HuH-7 (cell line): ENCODE results near the gene IFI35.
"Not testable (repeated sequence)": the region's sequence is repeated elsewhere in the genome, so short reads cannot be mapped to it uniquely, and the experiment has no call there.

Experiments used
- DNase-seq: peaks from one replicate; pipeline ENCODE4 v3.0.0; 2011; ENCODE audit warnings: low spot score

IFI35 gene

GRCh38 chr17:42997984-42998938, 8.3 kb upstream of the IFI35 start, which contains the start of gene RPL27:
TSS of gene RPL27 (plus strand) at chr17:42998419. CDS start at chr17:42998751, 332 bp downstream.
- DNase-seq, result peak; percentile 83

DNA sequence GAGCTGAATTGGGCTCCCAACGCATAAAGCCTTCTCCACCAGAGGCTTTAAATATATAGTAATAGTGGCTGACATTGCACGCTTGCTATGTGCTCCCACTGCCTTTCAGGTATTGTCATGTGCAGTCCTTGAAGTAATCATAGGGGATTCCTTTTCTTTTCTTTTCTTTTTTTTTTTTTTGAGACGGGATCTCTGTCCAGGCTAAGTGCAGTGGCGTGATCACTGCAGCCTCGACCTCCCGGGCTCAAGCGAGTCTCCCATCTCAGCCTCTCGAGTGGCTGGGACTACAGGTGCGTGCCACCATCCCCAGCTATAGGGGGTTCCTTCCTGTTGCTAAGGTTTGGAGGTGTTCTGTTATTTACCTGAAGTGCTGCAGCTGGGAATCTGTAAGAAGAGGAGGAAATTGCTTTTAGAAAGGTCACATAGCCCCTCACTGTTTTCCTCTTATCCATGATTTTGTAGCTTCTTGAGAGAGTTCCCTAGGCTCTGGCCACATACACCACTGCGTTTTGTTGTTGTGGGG, 7.5 kb upstream of the IFI35 start:
- no peak for DNase-seq

GRCh38 chr17:43000894-43001293, 5.7 kb upstream of the IFI35 start:
- DNase-seq, result not testable (repeated sequence)

- no peak for DNase-seq
Measured at GRCh38 chr17:43003542-43004172, 2.9 kb upstream of the IFI35 start.

- DNase-seq, result peak; percentile 79
Measured at GRCh38 chr17:43010667-43011308, 4.2 kb downstream of the IFI35 start.

GRCh38 chr17:43011728-43012472, 5.3 kb downstream of the IFI35 start:
- DNase-seq, result no peak

DNA sequence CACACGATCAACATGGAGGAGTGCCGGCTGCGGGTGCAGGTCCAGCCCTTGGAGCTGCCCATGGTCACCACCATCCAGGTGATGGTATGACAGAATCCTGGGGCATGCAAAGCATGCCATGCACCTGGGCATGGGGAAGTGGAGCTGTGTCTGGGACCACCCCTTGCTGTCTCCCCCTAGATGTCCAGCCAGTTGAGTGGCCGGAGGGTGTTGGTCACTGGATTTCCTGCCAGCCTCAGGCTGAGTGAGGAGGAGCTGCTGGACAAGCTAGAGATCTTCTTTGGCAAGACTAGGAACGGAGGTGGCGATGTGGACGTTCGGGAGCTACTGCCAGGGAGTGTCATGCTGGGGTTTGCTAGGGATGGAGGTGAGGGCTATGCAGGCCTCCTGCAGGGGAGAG, 6.7 kb downstream of the IFI35 start:
- DNase-seq, result no peak

DNA sequence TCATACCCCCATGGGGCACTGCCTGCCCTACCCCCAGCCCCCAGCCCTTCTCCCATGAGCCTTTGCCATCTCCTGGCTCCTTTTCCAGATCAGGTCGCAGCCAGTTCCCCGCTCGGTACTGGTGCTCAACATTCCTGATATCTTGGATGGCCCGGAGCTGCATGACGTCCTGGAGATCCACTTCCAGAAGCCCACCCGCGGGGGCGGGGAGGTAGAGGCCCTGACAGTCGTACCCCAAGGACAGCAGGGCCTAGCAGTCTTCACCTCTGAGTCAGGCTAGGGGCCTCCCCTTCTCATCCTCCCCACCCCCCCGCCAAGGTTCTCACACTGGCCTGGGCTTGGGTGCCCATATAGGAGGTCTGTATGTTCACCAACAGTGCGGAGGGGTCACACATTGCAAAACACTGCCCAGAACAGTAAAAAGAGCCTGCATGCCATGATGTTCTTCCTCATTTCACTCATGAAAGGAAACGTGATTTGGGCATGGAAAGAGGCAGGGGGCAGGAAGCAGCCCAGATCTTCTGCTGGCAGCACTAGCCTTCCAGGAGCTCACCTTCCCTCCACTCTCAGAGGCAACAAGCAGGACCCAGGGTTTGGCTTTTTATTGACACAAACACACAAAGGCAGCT, 7.5 kb downstream of the IFI35 start:
- DNase-seq, result no peak

DNA sequence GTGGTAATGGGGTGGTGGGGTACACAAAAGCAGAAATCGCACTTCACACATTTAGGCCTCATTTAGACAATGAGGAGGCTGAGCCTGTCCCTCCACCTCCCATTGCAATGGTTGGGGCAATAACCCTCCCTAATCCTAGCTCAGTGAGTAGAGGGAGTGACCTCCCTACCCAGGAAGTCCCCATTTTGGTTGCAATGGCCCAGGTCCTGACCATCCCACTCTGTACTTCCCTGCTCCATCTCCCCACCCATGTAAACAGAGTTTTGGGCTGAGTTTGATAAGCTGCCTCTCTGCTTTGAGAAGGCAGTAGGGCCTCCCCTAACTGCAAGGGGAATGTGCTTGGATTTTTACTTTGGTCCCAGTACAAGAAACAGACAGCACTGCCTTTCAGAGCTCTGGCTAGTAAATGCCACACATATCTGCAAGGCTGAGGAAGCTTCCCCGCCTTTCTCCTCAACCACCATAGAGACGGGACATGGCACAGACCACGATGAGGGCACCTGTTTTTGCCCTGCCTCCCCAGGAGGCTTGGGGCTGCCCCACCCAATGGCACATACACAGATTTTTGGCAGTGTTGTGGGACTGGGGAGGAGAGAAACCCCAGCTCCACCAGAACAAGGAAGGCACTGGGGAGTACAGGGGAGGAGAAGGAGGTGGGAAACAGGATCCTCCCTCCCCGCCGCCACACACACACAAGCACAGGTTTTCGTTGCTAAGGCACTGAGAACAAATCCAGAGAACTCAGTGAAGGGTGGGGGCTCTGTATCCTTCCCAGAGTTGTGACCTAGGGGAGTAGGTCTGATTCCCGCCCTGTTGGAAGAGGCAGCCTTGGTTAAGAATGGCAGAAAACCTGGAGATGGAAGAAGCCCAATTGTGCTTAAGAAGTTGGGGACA, 8.3 kb downstream of the IFI35 start:
- no peak for DNase-seq

DNA sequence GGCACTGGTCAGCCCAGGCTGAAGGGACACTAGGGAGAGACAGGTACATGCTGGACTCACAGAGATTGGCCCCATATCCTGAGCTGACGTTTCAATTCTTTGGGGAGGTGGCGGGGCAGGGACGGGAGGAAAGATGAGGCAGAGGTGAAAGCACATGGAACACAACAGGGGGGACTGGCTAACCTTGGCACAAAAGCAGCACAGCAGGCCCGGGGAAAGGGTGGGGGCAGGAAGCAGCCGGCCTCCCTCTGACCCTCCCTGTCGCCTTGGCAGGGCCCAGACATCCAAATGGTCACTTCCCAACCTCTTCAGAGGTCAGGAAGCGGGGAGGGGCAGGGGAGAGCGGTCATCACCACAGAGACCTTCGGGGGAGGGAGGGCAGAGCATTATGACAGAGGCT, 9.0 kb downstream of the IFI35 start:
- DNase-seq, result no peak

- DNase-seq, result no peak
Measured at GRCh38 chr17:43016216-43016615, 9.6 kb downstream of the IFI35 start.

DNA sequence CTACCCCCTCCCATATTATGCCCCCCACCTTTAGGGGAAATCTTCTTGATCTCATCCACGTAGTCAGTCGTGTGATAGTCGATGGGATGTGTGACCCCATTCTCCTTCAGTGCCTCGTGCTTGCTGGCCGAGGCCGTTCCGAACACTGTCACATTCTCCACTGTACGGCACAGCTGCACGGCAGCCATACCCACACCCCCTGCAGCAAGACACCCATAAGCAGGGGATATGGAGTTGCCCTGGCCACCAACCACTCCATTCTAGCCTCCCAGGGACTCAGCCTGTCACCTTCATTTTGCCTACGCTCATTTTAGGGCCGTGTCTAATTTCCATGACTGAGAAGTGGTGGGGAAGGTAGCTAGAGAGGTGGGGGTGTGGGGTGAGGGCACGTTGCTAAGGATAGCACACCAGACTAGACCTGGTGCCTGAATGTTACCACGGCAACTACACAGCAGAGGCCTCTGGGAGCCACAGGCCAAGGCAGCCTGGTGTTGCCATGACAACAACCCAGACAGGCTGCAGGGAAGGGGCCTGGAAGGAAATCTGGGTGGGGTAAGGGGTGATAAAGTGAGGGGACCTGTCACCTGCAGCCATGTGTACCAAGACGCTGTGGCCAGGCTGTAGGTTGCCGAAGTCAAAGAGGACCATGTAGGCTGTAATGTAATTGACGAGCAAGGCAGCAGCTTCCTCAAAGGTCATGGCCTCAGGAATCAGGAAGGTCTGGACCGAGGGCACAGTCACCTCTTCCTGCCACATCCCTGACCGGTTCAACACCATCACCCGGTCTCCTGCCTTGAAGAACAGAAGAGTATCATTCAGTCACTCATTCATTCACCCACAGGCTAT, 11.6 kb downstream of the IFI35 start:
- no peak for DNase-seq

- DNase-seq, result no peak
Measured at GRCh38 chr17:43018932-43019331, 12.3 kb downstream of the IFI35 start.

DNA sequence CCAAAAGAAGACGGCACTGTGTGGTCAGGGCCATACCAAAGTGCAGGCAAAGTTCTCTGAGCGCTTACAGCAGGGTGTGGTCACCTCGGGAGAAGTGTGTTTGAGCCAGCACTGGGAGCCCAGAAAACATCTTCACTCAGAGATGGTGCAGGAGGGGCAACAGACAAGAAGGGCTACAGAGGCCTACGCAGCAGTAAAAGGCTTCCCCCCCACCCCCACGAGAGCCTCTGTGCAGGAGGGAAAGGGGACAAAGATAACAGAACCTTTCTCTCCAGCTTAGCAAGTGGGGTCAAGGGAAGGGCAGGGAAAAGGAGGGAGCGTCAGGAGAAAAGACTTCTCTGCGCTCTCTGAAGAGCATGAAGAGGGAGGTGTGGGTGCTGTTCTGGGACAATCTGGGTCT, 12.8 kb downstream of the IFI35 start:
- DNase-seq, result no peak

- no peak for DNase-seq
Measured at GRCh38 chr17:43020030-43020621, 13.5 kb downstream of the IFI35 start.

DNA sequence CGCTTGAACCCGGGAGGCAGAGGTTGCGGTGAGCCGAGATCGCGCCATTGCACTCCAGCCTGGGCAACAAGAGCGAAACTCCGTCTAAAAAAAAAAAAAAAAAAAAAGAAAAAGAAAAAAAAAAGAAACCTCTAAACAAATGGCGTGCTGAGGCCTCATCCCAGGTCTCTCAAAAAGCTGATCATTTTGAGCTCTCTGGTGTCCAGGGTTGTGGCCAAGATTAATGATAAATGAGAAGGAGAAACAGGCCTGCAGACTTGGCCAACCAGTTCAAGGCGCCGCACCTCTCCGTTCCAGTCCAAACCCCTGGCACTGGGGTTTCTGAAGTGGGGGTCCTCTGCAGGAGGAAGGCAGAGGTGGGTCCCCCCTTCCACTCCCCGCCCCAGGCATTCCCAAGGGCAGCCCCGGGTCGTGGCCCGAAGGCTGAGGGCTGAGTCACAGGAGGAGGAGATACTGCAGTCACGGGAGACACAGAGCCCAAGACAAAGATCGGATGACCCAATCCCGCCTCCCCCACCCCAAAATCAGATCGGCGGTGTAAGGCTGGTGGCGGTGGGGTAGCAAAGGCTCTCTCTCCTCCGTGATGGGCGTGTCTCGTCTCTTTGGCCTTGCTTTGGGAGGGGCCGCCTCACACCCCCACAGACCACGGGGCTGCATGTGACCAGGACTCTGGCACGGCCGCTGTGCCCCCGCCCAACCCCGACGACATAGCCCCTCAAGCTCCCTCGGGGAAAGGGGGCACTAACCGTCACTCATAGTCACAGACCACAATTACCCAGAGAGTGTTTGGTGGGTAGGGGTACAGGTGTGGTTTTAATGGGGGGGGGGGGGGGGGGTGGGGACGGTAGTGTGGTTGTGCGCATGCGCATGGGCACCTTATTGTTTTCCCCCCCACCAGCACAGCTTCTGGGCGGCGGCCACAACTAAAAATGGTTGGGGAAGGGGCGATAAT, 14.5 kb downstream of the IFI35 start:
- DNase-seq, result peak; percentile 85

DNA sequence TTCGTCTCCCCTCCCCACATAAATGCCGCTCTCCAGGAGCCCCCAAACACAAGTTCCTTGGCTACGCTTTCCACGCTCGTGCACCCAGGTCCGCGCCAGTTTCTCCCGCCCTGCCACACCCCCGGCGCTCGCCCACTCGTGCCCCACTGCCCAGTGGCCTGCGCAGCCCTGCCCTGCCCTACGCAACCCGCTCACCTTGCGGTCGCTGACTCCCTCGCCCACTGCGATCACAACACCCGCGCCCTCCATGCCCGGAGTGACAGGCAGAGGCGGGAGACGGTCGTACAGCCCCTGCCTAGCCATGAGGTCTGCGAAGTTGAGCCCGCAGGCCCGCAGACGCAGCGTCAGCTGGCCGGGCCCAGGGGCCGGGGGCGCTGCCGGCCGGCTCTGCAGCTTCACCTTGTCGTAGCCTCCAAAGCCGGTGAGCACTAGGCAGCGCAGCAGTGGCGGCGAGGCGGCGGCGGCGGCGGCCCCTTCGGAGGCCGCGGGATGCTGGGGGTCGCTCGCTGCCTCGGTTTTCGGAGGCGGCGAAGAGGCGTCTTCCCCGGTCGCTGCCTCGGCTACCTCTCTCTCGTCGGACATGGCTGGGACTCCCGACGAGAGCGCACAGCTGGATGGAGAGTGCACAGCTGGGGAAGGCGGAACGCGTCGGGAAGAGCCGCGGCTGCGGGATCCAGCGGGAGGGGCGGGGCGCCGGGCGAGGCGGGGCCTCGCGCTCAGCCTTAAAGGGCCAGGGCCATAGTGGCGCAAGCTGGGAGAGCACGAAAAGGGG, 15.3 kb downstream of the IFI35 start, which contains the start of gene VAT1:
VAT1 (minus strand) TSS at position 645 of the 772 bp plus-strand sequence; CDS start at position 582, 63 bp downstream.
- DNase-seq, result peak; percentile 87
